Measurements from ENCODE around the gene LMO7. TPM values are rescaled to one million over a fixed set of nuclear protein-coding genes. Genes with fewer than 3 reads are reported as not detected.

LMO7 gene
- total and polyA plus RNA-seq, 2 of the 8 experiments (the other 6 are each of a cell fraction or from before 2014, with no cell fraction given): 8.1 to 28.3 TPM

DNA sequence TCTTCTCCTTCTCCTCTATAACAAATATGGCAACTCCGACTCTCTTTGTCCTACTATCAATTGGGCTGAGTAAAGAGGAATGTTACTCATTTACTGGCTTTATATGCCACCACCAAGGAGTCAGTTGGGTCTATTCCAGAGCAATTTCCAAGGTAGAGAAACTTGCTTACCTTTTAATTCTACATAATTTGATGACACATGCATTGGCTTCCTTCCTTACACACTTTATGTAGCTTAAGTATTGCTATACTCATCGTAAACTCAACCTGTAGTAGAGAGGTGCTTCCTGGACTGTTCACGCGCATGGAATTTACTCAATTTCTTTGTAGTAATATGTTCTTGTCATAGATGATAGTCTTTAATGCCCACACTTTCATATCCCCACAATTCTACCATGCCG is 160.7 kb downstream of the LMO7 start:
- no peak for FAIRE-seq

More for the DNA sequence above, 160.7 kb downstream of the LMO7 start:
- Histone ChIP-seq H3K27me3 (replicated peaks in 1 of 4; ENCODE audit: control insufficient read depth in 3 of 4, extremely low read depth in 1 of 4, insufficient read depth in 3 of 4, low read length in 3 of 4) (no peaks in the 10 kb centered on the region), H3K4ac (replicated peaks; ENCODE audit: insufficient read length, low read depth, low read length) (no peak overlapping the region), H3K4me2 (ENCODE audit: insufficient read depth in 1 of 2, low read depth in 2 of 2, low read length in 2 of 2) (no peak overlapping the region), H3K79me2 (ENCODE audit: control insufficient read depth in 1 of 2, insufficient read depth in 2 of 2, low read length in 2 of 2) (no peaks in the 10 kb centered on the region), H3K18ac (ENCODE audit: extremely low read depth, low read length) (no peak overlapping the region), H2BK5ac (ENCODE audit: low read depth, low read length) (no peak overlapping the region), H3K79me1 (ENCODE audit: low read depth, low read length) (no peaks in the 10 kb centered on the region), H4K5ac (ENCODE audit: insufficient read length, low read depth, low read length) (no peak overlapping the region), H2BK20ac (ENCODE audit: low read length) (no peak overlapping the region), H2AFZ (ENCODE audit: low read length) (no peak overlapping the region), H2AK5ac (ENCODE audit: low read depth, low read length) (no peak overlapping the region), H3K14ac (ENCODE audit: insufficient read length) (no peak overlapping the region), H2BK15ac (ENCODE audit: low read length) (no peak overlapping the region), H3K36me3 (ENCODE audit: control insufficient read depth in 2 of 4, insufficient read depth in 4 of 4, low read length in 3 of 4) (no peaks in the 10 kb centered on the region), H4K91ac (replicated peaks; ENCODE audit: insufficient read length, low read length) (no peak overlapping the region), H3K4me1 (replicated peaks in 1 of 4; ENCODE audit: control insufficient read depth in 3 of 4, insufficient read depth in 4 of 4, low read length in 3 of 4) (peaks cover 0 to 3% (median 1%) of the 10 kb centered on the region in 4 experiments; a peak in 2 of 7 replicates), H2BK120ac (replicated peaks; ENCODE audit: low read depth, low read length) (no peak overlapping the region), H3K9me3 (ENCODE audit: insufficient read depth in 2 of 2, low read depth in 1 of 2, low read length in 1 of 2) (no peaks in the 10 kb centered on the region), H3K23ac (ENCODE audit: insufficient read length) (no peak overlapping the region), H3K23me2 (ENCODE audit: low read depth, low read length) (no peaks in the 10 kb centered on the region), H2BK12ac (ENCODE audit: low read depth, low read length) (no peak overlapping the region), H3K4me3 (ENCODE audit: extremely low read depth in 1 of 4, insufficient read depth in 2 of 4, low read depth in 3 of 4, low read length in 4 of 4) (no peak overlapping the region), H3K9ac (replicated peaks in 1 of 4; ENCODE audit: extremely low read depth in 1 of 4, low read depth in 3 of 4, low read length in 3 of 4) (no peak overlapping the region), H4K8ac (ENCODE audit: extremely low read depth, insufficient read depth, low read length) (no peak overlapping the region), H3K56ac (replicated peaks; ENCODE audit: insufficient read length, low read depth, low read length) (no peak overlapping the region), H3K27ac (ENCODE audit: low read depth, low read length) (no peak overlapping the region), H4K20me1 (replicated peaks in 1 of 2; ENCODE audit: control insufficient read depth in 1 of 2, insufficient read depth in 2 of 2, low read length in 2 of 2) (no peaks in the 10 kb centered on the region)
- DNase-seq (ENCODE audit: low read depth in 1 of 2, low spot score in 2 of 2): no peak
- POLR2A ChIA-PET (ENCODE audit: partially characterized antibody): no interaction called here
- CTCF ChIA-PET (ENCODE audit: partially characterized antibody): interaction anchor here (1.5 to 5.3 kb wide), 2 partner anchors 13 to 101 kb away, joined by 3 to 24 read pairs; no protein-coding TSS in a partner anchor
- WGBS, 2 experiments (ENCODE audit: extremely low coverage in 1 of 2, insufficient coverage in 1 of 2, insufficient read length in 1 of 2, insufficient replicate concordance in 2 of 2, low coverage in 1 of 2, low lambda C conversion rate in 2 of 2, missing lambda C conversion rate in 1 of 2): 93% methylated on average over 5 of the region's 5 CpGs; no CpG with 5 or more reads in 1 of the 2 experiments
